Calu3 (cell line): Measurements from ENCODE around the gene ABHD15. TPM values are rescaled to one million over a fixed set of nuclear protein-coding genes. Genes with fewer than 3 reads are reported as not detected.

Experiments used
- BruUV-seq: library from RNA; stranded (reverse); fragments of 400-500 nt; replicated peaks from 2 replicates; lab custom pipeline; 2021; lab: Mats Ljungman, UMichigan
- CTCF ChIA-PET: fragments of 300-600 bp; sonication (Branson Sonifier 250); formaldehyde crosslinking; loops from one replicate; lab custom pipeline; 2022; ENCODE audit warnings: antibody characterized with exemption; lab: Charles Lee
- DNase-seq: peaks from one replicate; pipeline ENCODE4 v3.0.0; 2022
- H3K27ac Mint-ChIP-seq: one replicate; pipeline ENCODE4 v1.8.0; 2022; ENCODE audit warnings: mixed read lengths; ENCODE audit not compliant: unreplicated experiment
- H3K27me3 Mint-ChIP-seq: one replicate; pipeline ENCODE4 v1.8.0; 2022; ENCODE audit warnings: mixed read lengths; ENCODE audit not compliant: unreplicated experiment
- H3K36me3 Mint-ChIP-seq: one replicate; pipeline ENCODE4 v1.8.0; 2022; ENCODE audit warnings: mild to moderate bottlenecking, moderate library complexity, mixed read lengths; ENCODE audit not compliant: insufficient read depth, unreplicated experiment
- H3K4me1 Mint-ChIP-seq: one replicate; pipeline ENCODE4 v1.8.0; 2022; ENCODE audit warnings: mild to moderate bottlenecking, low read depth, mixed read lengths; ENCODE audit not compliant: unreplicated experiment
- H3K4me3 Mint-ChIP-seq: one replicate; pipeline ENCODE4 v1.8.0; 2022; ENCODE audit warnings: mild to moderate bottlenecking, low read depth, moderate library complexity, mixed read lengths; ENCODE audit not compliant: unreplicated experiment
- H3K9me3 Mint-ChIP-seq: one replicate; pipeline ENCODE4 v1.8.0; 2022; ENCODE audit warnings: low read depth, mixed read lengths; ENCODE audit not compliant: unreplicated experiment
- CTCF ChIP-seq: fragments of 200-600 bp; IDR thresholded peaks from one replicate; pipeline ENCODE4 v1.8.0; 2022; ENCODE audit warnings: antibody characterized with exemption; ENCODE audit not compliant: unreplicated experiment
- intact Hi-C: fragments of 100-400 bp; cut with micrococcal nuclease; formaldehyde crosslinking; loops from one replicate; pipeline ENCODE4 v1.10.0; 2022; ENCODE audit not compliant: unreplicated experiment
- total RNA-seq: library from RNA; stranded (reverse); gene quantifications from 2 replicates; pipeline ENCODE4 v1.2.3, GENCODE V29; 2022

The ABHD15 gene
- total RNA-seq, 1 experiment from 2014 or later: 12.5 TPM

GRCh38 chr17:29569245-29569950 is 2.6 kb upstream of the ABHD15 start:
- no peak for DNase-seq
- H3K4me1 Mint-ChIP-seq: no peaks in the 10 kb centered on the region
- BruUV-seq: TSS peak; percentile 17
- TF ChIP-seq CTCF: no peak
- intact Hi-C loops: no loop called here
- CTCF ChIA-PET: interaction anchor here (1.8 to 2.6 kb wide), 2 partner anchors 22 to 48 kb away, joined by 5 to 7 read pairs; no protein-coding TSS in a partner anchor
- H3K27me3 Mint-ChIP-seq: no peaks in the 10 kb centered on the region
- peaks cover 54% of the 10 kb centered on the region for H3K36me3 Mint-ChIP-seq
- peak overlapping the region; percentile 85 for H3K4me3 Mint-ChIP-seq
- H3K27ac Mint-ChIP-seq: peak overlapping the region; percentile 72
- H3K9me3 Mint-ChIP-seq: no peaks in the 10 kb centered on the region

- Mint-ChIP-seq H3K36me3 (peaks cover 50% of the 10 kb centered on the region), H3K27me3 (no peaks in the 10 kb centered on the region), H3K4me1 (no peaks in the 10 kb centered on the region), H3K4me3 (peak within 1 kb of the TSS; percentile 85), H3K9me3 (no peaks in the 10 kb centered on the region), H3K27ac (peak within 1 kb of the TSS; percentile 72)
- peak; percentile 90 for DNase-seq
- CTCF ChIA-PET: interaction anchor here (1.8 to 2.6 kb wide), 2 partner anchors 23 to 49 kb away, joined by 5 to 7 read pairs; no protein-coding TSS in a partner anchor
- TF ChIP-seq CTCF: no peak
- BruUV-seq: no TSS peak
- intact Hi-C loops: no loop called here
Measured at GRCh38 chr17:29568331-29569244, 1.8 kb upstream of the ABHD15 start, which contains the start of gene TP53I13. Gene TP53I13, plus strand, starts transcription at chr17:29568701. Its CDS starts 58 bp downstream, at chr17:29568759.

GRCh38 chr17:29567554-29568330 is 905 bp upstream of the ABHD15 start:
- peak overlapping the region; percentile 72 for H3K27ac Mint-ChIP-seq
- peaks cover 47% of the 10 kb centered on the region for H3K36me3 Mint-ChIP-seq
- CTCF ChIA-PET: interaction anchor here (0.6 to 2.6 kb wide), 4 partner anchors 24 to 825 kb away, joined by 4 to 7 read pairs (median 5); no protein-coding TSS in a partner anchor
- H3K27me3 Mint-ChIP-seq: no peaks in the 10 kb centered on the region
- H3K4me3 Mint-ChIP-seq: peak overlapping the region; percentile 85
- H3K4me1 Mint-ChIP-seq: no peaks in the 10 kb centered on the region
- H3K9me3 Mint-ChIP-seq: no peaks in the 10 kb centered on the region
- intact Hi-C loops: no loop called here
- peak; percentile 83 for DNase-seq
- BruUV-seq: no TSS peak
- peak; percentile 60 for TF ChIP-seq CTCF

- intact Hi-C loops: no loop called here
- CTCF ChIA-PET: interaction anchor here (1.0 to 1.4 kb wide), 3 partner anchors 11 to 30 kb away, joined by 3 to 5 read pairs (median 5); no protein-coding TSS in a partner anchor
Measured at GRCh38 chr17:29567304-29567553, 392 bp upstream of the ABHD15 start.

More at GRCh38 chr17:29567304-29567553, 392 bp upstream of the ABHD15 start:
- BruUV-seq: no TSS peak
- H3K9me3 Mint-ChIP-seq: no peaks in the 10 kb centered on the region
- DNase-seq: no peak
- no peaks in the 10 kb centered on the region for H3K4me1 Mint-ChIP-seq
- no peaks in the 10 kb centered on the region for H3K27me3 Mint-ChIP-seq
- H3K4me3 Mint-ChIP-seq: peak overlapping the region; percentile 85
- peak overlapping the region; percentile 72 for H3K27ac Mint-ChIP-seq
- H3K36me3 Mint-ChIP-seq: peaks cover 52% of the 10 kb centered on the region
- no peak for TF ChIP-seq CTCF
